Kidney (tissue), 14 donors: Measurements from ENCODE around the gene QPRT. TPM values are rescaled to one million over a fixed set of nuclear protein-coding genes. Genes with fewer than 3 reads are reported as not detected.
"Not testable (repeated sequence)": the region's sequence is repeated elsewhere in the genome, so short reads cannot be mapped to it uniquely, and the experiment has no call there.

Experiments used
- DNase-seq, 5 donors: peaks; one replicate each; pipeline ENCODE4 v3.0.0-alpha.2; 2013 to 2020
- FAIRE-seq: peaks from 2 replicates; lab custom pipeline; 2012; peaks lifted over from hg19 to GRCh38; lab: Jason Lieb, UNC
- H3K27ac ChIP-seq, 2 donors: one replicate each; pipeline ENCODE4 v1.7.0; 2013; ENCODE audit warnings: low read depth in 2 of 2, low read length in 2 of 2, inconsistent platforms in 1 of 2
- H3K27me3 ChIP-seq: one replicate; pipeline ENCODE4 v1.7.1; 2013; ENCODE audit warnings: low read length, inconsistent platforms; ENCODE audit not compliant: control insufficient read depth, insufficient read depth
- H3K36me3 ChIP-seq, 3 donors: one replicate each; pipeline versions ENCODE4 v1.7.0 to v1.7.1; 2013; ENCODE audit warnings: low read length in 3 of 3, control low read depth in 1 of 3, inconsistent platforms in 1 of 3; ENCODE audit not compliant: insufficient read depth in 3 of 3, control insufficient read depth in 2 of 3
- H3K4me1 ChIP-seq, 3 donors: one replicate each; pipeline versions ENCODE4 v1.7.0 to v1.7.1; 2013; ENCODE audit warnings: low read length in 3 of 3, inconsistent platforms in 1 of 3, low read depth in 1 of 3; ENCODE audit not compliant: control insufficient read depth in 2 of 3, insufficient read depth in 2 of 3
- H3K4me3 ChIP-seq, 3 donors: one replicate each; pipeline versions ENCODE4 v1.7.0 to v1.8.1; 2013; ENCODE audit warnings: low read length in 3 of 3, control low read depth in 1 of 3, inconsistent platforms in 1 of 3
- H3K9ac ChIP-seq, 3 donors: one replicate each; pipeline versions ENCODE4 v1.7.0 to v1.7.1; 2013; ENCODE audit warnings: low read length in 3 of 3, control low read depth in 1 of 3, inconsistent platforms in 1 of 3
- H3K9me3 ChIP-seq, 3 donors: one replicate each; pipeline versions ENCODE4 v1.7.0 to v1.7.1; 2013; ENCODE audit warnings: low read length in 3 of 3, control low read depth in 1 of 3, inconsistent platforms in 1 of 3; ENCODE audit not compliant: control insufficient read depth in 2 of 3, insufficient read depth in 1 of 3
- CTCF ChIP-seq: IDR thresholded peaks from 3 replicates; pipeline ENCODE4 v1.5.1; 2012; ENCODE audit warnings: mild to moderate bottlenecking, moderate library complexity, borderline replicate concordance; ENCODE audit not compliant: insufficient read depth; ENCODE audit errors: extremely low read depth
- intact Hi-C: fragments of 100-400 bp; cut with DNase I; formaldehyde crosslinking; loops from one replicate; pipeline ENCODE4 v1.11.1; 2022
- polyA plus RNA-seq: library from polyadenylated mRNA; stranded (reverse); fragments of 350-450 nt; fragmentation: Illumina TruSeq; extraction: RNeasy Lipid Tissue Mini Kit (QIAGEN cat#74804); gene quantifications from one replicate; pipeline ENCODE4 v1.2.3, GENCODE V29; 2014; ENCODE audit warnings: low read depth, low replicate concordance; ENCODE audit not compliant: insufficient read depth
- total RNA-seq: library from RNA; stranded (reverse); fragmentation: NEBNext Ultra II Directional; extraction: Animal tissue kit (Norgen Biotek cat#: 25700); gene quantifications from one replicate; pipeline ENCODE4 v1.2.1, GENCODE V29; 2021
- donor health status: control.
- donor health status: control.
- donor health status: control.
- donor health status: control.
- donor health status: control.
- donor health status: DM: yes; HTN: yes; CAD: no.
- donor health status: Normal renal cell carcinoma (clear cell type).

Gene QPRT
- total and polyA plus RNA-seq, 2 donors from 2014 or later: 13.9 to 168 TPM

GRCh38 chr16:29738514-29738913 is 59.5 kb downstream of the QPRT start:
- H3K27ac ChIP-seq: no peak overlapping the region
- H3K4me3 ChIP-seq: no peak overlapping the region
- TF ChIP-seq CTCF: no peak
- DNase-seq: no peak
- intact Hi-C loops: no loop called here
- H3K9ac ChIP-seq: no peak overlapping the region
- no peak for FAIRE-seq
- H3K4me1 ChIP-seq: no peaks in the 10 kb centered on the region
- no peaks in the 10 kb centered on the region for H3K27me3 ChIP-seq
- H3K36me3 ChIP-seq: no peaks in the 10 kb centered on the region
- peaks cover 0 to 2% (median 0%) of the 10 kb centered on the region in 3 donors for H3K9me3 ChIP-seq

GRCh38 chr16:29739927-29740629 is 61.1 kb downstream of the QPRT start:
- H3K36me3 ChIP-seq, H3K4me3 ChIP-seq, FAIRE-seq, DNase-seq, H3K27me3 ChIP-seq, H3K9me3 ChIP-seq, H3K9ac ChIP-seq, H3K4me1 ChIP-seq, H3K27ac ChIP-seq, intact Hi-C loops: not testable (repeated sequence)

- H3K27me3 ChIP-seq, H3K36me3 ChIP-seq, FAIRE-seq, DNase-seq, H3K4me1 ChIP-seq, H3K9me3 ChIP-seq, intact Hi-C loops, H3K27ac ChIP-seq, H3K9ac ChIP-seq, H3K4me3 ChIP-seq: not testable (repeated sequence)
These were observed 61.6 kb downstream of the QPRT start for GRCh38 chr16:29740630-29741015.

- Histone ChIP-seq H3K27ac (no peak overlapping the region), H3K27me3 (no peaks in the 10 kb centered on the region), H3K4me3 (no peak overlapping the region), H3K9me3 (peaks cover 0 to 2% (median 0%) of the 10 kb centered on the region in 3 donors), H3K36me3 (no peaks in the 10 kb centered on the region), H3K4me1 (no peaks in the 10 kb centered on the region), H3K9ac (no peak overlapping the region)
- no peak for FAIRE-seq
- TF ChIP-seq CTCF: no peak
- intact Hi-C loops: no loop called here
- DNase-seq: no peak
These were observed 63.8 kb downstream of the QPRT start for GRCh38 chr16:29742683-29743275.
